Gastrocnemius medialis (tissue), 4 donors: ENCODE data around the gene SCP2.

ENCODE experiments used
- CTCF ChIP-seq, 5 experiments: fragments of 450-650 bp in 3 of 5; fragments of 200-600 bp in 2 of 5; sonication (generic) in 2 of 5; IDR thresholded peaks in 4 of 5; conservative IDR thresholded peaks in 1 of 5; 1 replicate in 4 of 5; 2 replicates in 1 of 5; pipeline ENCODE4 v1.5.1; 2016 to 2019; ENCODE audit warnings: antibody characterized with exemption in 5 of 5, mild to moderate bottlenecking in 3 of 5, moderate library complexity in 3 of 5
- POLR2A ChIP-seq, 2 donors: fragments of 450-650 bp; IDR thresholded peaks; one replicate each; pipeline ENCODE4 v1.6.1; 2017; ENCODE audit warnings: antibody characterized with exemption in 2 of 2, mild to moderate bottlenecking in 2 of 2, moderate library complexity in 2 of 2

- TF ChIP-seq CTCF (IDR thresholded peaks at IDR 0.05 in 4 of 5, conservative IDR thresholded peaks at IDR 0.05 in 1 of 5) (no peak), POLR2A (IDR thresholded peaks at IDR 0.05) (no peak)
Observed at GRCh38 chr1:52947490-52947889, 20.4 kb downstream of the SCP2 start.
